GM21619 (cell line): ENCODE measurements around the gene NUDT7.
A peak's percentile ranks its signal among the peaks of the same experiment; 100 is the strongest.

Experiments
- ATAC-seq: cut with Tn5 transposase; IDR thresholded peaks from one replicate; pipeline ENCODE4 v1.9.1; 2021; ENCODE audit not compliant: unreplicated experiment

The NUDT7 gene

DNA sequence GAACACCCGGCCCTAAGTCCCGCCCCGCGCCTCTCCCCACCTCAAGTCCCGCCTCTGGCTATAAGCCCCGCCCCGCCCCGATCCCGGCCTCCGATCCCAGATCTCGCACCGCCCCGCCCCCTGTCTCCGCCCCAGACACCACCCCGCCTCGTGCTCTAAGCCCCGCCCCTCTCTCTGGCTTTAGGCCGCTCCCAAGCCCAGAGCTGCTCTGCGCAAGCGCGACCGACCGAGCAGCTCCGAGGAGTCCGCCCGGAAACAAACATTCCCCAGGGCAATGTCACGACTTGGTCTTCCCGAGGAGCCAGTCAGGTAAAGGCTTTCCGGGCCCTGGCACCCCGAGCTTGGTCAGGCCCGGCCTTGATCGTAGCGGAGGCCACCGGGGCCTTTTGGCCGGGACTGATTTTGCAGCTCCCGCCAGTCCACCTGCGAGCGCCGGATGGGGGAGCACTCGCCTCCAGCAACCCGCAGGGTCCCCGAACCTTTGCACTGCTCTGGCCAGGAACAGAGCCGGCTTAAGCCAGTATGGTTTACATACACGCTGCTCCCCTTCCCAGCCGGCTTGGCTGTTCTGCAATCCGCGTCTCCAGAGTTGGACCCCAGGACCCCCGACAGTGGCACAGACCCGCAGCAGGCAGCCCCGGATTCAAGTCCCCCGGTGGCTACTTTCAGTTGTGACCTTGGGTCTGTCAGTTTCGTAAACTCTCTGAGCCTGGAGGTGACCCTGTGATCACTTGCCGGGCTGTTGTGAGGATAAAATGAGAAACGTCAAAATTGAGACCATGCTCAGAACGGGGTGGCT lies at the start of gene NUDT7:
Gene NUDT7, plus strand, starts transcription at position 206 of the 799 bp plus-strand sequence. Its CDS starts 69 bp downstream, at position 275.
- peak; percentile 83 for ATAC-seq

DNA sequence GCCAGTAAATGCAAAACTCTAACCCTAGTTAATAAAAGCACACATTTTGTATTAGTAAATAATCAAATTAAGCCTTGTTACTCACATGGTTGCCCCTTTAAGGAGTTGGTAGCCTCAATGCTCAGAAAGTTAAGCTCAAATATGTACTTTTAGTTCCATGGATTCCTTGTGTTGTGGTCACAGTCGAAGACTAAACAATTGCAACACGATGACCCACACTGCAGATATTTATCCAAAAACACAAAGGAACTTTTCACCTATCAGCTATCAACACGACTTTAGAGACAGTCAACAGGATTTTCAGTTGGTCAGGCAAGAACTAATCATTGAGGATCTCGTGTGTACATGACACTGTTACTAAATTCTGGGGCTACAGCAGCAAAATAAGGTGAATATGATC lies 47.4 kb upstream of the NUDT7 start:
- no peak for ATAC-seq

DNA sequence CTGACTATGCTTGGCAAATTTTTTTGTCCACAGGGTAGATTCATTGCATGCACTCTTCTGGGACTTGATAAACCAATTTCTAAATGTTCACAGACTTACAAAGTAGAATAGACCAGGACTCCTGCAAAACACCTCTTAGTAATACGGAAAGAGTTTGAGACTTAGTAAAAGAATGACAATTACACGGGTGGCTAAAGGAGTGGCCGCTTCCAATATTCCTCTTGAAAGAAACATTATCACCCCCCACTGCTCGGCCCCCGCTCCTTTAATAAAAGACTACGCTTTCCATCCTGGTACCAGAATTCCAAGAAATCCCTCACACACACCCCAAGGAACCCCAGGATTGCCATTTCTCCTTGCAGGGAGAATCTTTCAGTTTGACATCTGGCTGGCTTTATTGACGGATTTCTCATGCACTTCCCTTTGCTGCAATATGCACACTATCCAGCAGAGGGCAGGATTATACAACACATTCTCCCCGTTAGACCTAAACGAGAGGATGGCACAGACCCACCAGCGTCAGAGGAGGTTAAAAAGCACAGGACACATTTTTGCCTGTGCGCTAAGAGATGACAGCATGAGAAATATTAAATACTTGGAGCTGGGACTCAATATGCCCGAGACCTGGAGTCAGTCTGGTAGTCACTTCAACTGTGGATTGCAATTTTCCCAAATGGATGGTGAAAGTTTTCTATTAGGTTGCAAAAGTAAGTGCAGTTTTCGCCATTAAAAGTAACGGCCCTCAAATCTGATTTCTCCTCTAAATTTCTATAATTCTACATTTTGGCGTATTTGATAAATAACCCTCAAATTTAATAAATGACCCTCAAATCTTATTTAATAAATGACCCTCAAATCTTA lies 46.6 kb upstream of the NUDT7 start:
- ATAC-seq = peak; percentile 78

DNA sequence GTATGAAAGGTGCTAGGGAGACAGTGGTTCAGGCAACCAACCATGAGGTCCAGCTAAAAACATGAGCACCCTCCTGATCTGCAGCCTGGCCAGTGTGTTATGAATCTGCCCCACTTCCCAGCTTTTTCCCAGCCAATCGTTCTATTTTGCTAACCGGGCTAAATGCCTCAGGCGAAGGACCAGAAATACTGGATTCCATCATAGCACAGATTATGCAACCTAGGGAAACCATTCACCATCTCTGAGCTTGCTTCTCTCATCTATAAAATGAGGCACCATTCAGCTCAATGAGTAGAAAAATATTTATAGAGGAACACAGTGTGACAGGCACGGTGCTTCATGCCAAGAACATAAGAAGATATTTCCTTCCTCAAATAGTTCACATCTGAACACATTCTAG lies 45.2 kb upstream of the NUDT7 start:
- ATAC-seq = no peak

DNA sequence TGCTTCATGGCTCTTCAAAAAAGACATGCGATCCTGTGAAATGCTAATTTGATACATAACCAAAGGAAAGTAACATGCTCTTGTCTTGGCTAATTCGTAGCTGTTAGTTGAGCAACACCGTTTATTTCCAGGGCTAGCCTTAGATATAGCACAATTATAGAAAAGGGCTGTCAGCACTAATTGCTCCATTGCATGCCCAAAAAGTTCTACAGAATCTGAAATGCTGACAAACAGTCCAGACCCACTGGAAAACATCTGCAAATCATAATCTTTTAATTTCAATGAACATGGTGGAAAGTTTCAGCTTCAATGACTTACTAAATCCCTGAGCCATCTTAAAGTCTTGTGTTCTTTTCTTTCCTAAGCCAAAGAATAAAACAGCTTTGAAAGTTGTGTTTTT lies 42.9 kb upstream of the NUDT7 start:
- no peak for ATAC-seq

DNA sequence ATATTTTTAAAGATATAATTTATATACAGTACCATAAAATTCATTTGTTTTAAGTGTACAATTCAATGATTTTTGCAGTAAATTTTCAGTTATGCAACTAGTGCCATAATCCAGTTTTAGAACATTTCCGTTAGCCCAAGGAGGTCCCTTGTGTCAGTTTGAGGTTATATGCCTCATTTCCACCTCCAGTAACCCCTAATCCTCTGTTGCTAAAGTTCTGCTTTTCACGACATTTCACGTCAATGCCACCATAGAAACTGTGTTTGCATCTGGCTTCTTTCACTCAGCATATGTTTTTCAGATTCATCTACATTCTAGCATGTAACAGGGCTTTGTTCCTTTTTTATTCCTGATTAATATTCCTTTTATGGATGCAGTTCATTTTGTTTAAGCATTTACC lies 42.4 kb upstream of the NUDT7 start:
- no peak for ATAC-seq

DNA sequence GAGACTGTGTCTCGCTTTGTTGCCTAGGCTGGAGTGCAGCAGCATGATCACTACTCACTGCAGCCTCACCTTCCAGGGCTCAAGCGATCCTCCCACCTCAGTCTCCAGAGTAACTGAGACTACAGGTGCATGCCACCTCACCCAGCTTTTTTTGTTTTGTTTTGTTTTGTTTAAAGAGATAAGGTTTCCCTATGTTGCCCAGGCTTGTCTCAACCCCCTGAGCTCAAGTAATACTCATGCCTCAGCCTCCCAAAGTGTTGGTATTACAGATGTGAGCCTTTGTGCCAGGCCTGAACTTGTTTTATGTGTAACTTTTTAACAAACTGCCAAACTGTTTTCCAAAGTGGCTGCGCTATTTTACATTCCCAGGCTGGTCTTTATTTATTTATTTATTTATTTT lies 41.8 kb upstream of the NUDT7 start:
- ATAC-seq = no peak

DNA sequence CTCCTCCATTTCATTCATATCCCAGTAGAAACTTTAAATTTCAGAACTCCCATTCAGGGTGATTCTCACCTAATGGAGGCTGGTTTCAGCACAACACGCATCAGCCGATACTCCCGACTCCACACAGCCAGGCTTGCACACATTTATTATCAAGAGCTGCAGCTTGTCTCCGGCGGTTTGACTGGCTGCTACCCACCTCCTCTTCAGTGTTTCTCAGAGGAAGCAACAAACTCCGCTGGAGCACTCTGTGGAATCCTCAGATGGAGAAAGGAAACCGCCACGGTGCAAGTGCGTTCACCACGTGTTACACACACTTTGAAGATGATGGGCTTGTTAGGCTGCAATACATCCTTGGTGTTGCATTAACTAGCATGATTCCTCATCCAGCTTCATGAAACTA lies 39.7 kb upstream of the NUDT7 start:
- ATAC-seq = no peak

DNA sequence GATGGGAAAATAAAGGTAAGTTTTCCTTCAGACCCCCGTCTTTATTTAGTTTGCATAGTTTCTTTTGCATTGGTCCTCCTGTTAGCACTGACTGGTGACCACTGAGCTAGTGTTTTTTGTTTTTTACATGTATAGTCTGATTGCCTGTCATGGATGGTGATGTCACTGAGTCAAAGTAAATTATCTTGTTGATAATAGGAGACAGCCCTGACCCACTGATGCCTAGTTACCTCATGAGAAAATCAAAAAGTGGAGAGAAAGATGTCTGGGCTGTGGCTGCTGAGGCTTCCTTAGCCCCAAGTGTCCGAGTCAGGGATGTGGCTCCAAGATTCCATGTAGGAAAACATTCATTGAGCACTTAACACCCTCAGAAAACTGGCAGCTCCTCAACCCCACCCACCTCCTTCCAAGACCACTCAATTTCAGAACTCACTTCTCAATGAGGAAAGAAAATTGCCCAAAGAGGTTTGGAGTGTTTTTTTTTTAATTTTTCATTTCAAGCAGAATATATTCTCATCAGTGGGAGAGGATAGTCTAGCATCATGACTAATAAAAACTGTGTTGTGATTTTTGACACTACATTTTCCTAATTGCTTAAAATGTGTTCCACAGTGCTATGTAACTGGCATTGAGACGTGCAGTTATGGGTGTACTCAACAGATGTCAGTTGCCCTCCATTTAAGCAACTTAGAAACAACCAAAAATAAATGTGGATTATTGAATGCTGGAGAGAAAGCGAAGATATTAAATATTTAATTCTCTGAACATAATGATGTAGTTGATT lies 38.7 kb upstream of the NUDT7 start:
- ATAC-seq = no peak

DNA sequence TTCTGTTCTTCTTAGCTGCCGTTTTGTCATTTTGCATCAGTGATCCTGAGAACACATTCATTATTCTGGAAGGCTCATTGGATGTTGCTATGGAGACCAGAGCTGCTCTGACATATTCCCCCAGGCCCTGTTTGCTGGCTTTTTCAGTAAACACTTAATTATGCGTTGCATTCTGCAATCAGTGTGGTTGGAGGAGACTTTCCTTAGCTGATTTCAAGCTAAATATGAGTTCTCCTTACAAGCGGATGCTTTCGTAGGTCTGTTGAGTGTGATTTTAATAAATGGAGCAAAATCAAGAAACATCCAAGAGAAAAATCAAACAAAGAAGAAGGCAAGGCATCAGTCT lies 38.2 kb upstream of the NUDT7 start:
- ATAC-seq = no peak

DNA sequence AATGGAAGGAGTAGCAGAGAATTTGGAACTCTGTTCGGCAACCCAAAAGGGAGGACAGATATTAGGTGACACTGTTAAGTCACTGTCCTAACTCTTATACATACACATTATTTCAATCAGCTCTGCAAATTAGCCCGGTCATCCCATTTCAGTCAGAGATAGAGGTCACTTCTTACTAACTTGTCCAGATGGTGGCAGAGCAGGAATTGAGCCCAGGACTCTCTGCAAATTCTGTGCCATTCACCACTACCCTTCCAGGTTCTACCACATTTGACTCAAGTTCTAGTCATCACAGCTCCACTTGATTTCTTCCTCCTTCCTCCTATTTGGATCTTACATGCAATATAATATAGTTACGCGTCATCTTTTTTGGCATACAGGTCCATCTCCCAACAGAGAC lies 35.9 kb upstream of the NUDT7 start:
- ATAC-seq = no peak

DNA sequence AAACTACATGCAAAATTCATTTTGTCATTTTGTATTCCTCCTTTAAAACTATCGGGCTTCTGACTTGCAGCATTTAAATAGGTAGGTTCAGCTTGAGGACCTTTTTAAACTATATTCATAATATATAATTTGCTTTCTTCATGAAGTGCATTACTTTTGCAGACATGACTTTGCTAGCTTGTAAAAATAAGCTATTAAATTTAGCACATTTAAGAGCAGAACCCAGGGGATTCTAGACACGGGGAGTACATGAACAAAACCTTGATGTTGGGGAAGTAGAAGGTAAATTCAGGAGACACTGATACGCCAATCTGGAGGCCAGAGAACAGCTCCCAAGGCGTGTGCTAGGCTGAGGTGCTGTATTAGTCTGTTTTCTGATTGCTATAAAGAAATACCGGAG lies 32.3 kb upstream of the NUDT7 start:
- no peak for ATAC-seq

DNA sequence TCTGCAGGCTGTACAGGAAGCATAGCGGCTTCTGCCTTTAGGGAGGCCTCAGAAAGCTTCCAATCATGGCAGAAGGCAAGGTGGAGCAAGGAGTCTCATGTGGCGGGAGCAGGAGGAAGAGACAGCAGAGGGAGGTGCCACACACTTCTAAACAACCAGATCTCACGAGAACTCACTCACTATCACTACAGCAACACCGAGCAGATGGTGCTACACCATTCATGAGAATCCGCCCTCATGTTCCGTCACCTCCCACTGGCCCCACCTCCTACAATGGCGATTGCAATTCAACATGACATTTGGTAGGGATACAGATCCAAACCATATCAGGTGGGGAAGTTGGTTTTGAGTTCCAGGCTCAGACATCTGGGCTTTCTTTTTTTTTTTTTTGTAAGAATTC lies 31.9 kb upstream of the NUDT7 start:
- no peak for ATAC-seq

DNA sequence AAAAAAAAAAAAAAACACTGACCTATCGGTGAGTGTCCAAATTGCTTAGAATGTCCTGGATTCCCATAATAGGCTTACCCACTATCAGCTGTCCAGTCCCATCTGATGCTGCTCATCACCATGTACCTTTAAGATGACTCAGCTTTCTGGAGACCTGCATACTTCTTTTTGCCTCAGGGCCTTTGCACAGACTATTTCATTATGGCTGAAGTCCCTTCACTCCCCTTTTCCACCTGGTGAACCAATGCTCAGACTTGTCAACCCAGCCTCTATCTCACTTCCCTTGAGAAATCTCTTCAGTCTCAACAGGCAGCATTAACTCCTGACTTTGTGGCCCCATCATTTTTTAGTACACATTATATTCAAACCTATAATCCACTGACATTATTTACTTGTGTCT lies 29.7 kb upstream of the NUDT7 start:
- no peak for ATAC-seq

DNA sequence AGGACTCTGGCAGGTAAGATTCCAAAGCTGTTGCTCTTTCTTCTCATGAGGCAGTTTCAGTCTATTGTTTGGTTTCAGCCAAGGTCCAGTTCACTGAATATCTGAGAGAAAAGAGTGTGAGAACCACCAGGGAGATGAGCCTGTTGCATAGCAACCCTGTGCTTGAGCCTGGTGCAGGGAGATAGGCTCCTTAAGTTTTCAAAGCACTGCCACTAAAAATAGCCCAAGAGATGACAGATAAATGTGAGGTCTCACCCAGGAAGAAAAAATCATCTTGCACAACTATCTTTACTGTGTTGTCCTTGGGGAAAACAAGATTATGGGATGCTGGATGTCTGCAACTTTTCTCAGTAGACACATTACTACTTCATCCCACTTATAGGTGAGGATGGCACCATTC lies 26.2 kb upstream of the NUDT7 start:
- ATAC-seq = no peak

DNA sequence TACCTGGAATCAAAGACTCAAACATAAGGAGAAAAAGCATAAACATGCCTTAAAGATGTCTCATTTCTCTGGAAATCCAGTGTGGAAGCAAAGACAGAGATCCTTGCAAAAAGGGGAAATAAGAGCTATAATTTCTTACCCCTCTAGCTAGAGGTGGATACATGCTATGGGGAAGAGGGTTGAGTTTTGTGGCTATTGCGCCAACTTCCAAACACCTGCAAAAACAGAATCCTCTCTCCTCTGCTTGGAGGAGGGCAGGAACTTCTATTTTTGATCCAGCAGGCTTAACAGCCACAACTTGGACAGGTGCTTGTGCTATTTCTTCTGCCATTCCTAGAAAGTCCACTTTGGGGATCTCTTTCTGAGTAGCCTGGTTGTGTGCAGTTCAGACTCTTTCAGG lies 21.5 kb upstream of the NUDT7 start:
- ATAC-seq = no peak

DNA sequence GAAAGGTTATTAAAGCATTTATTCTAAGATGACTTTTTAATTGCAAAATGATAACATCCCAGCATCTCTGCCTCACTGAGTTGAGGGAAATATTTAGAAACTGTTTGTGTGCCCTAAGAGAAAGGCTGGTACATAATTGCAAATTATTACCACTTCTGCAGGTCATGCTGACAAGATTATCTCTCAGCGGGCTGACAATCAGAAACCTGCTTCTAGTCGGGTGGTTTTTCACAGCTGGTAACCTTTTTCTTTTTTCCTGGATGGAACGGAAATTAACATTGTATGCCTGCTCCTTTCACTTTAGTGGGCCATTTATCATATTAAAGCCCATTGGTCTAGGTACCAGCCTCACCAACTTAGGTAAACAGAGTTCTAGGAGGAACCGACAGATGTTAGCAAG lies 17.0 kb upstream of the NUDT7 start:
- no peak for ATAC-seq

DNA sequence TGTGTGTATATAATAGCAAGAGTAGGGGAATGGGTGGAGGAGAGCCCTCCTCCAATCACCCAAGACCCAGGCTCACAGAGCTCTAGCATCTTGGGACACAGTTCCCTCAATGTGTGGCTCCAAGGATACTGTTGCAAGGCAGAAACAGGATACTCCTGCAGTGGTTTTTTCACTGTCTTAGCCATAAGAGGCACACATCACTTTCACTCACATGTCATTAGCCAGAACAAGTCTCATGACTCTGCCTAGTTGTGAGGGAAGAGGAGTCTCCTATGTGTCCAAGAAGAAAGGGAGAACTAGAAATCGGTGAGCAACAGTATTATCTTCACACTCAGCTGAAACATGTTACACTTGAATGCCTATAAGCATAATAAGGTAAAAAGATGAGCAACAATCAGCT lies 11.1 kb upstream of the NUDT7 start:
- ATAC-seq = no peak

DNA sequence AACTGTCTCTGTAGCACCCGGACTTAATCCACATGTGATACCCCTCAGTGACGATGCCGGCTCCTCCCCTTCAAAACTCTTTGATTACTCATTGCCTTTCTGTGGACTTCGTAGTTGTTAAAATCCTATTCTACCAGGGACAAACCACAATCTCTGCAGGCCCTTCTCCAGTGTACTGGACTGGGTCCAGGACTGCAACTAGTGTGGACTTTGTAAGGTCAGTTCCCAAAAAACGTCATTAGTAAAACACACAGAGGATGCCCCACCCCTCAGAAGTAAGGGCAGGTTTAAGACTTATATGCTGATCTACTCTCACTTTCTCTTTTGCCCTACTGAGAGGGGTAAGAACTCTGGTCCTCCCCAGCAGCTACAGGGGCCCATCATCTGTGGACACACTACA lies 10.5 kb upstream of the NUDT7 start:
- ATAC-seq = no peak

DNA sequence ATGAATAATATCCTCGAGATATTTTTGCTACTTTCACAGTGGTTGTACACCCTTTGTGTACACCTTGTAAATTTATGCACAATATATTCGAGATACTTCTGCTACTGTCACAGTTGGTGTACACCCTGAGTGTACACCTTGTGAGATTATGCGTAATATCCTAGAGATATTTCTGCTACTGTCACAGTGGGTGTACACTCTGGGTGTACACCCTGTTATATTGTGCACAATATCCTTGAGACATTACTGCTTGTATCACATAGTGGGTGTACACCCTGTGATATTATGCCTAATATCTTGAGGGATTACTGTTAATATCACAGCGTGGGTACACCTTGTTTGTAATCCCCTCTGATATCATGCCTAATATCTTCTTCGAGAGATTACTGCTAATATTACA lies 7.2 kb upstream of the NUDT7 start:
- ATAC-seq = no peak

DNA sequence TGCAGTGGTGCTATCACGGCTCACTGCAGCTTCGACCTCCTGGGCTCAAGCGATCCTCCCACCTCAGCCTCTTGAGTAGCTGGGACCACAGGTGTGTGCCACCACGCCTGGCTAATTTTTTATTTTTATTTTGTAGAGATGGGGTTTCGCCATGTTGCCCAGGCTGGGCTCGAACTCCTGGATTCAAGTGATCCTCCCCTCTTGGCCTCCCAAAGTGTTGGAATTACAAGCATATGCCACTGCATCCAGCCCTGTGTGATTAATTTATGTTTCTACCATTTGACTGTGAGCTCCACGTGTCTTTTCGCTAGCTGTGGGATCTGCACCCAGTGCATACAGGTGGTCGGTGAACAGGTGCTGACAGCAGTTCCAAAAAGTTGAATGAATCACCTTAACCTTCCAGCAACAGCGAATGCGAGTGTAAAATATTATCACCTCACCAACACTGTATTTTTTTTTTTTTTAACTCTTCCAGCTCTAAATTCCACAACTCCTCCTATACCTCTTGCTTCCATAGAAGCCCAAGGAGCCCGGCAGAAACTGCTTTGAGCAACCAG lies 484 bp upstream of the NUDT7 start:
- ATAC-seq = peak; percentile 19
